ENCODE results near the gene PRPF31. TPM values are rescaled to one million over a fixed set of nuclear protein-coding genes. Genes with fewer than 3 reads are reported as not detected.

Gene PRPF31
- total and polyA plus RNA-seq, 9 of the 15 experiments (the other 6 are each of a cell fraction or from before 2014, with no cell fraction given), result 5.8 to 92.2 (median 69.2) TPM

DNA sequence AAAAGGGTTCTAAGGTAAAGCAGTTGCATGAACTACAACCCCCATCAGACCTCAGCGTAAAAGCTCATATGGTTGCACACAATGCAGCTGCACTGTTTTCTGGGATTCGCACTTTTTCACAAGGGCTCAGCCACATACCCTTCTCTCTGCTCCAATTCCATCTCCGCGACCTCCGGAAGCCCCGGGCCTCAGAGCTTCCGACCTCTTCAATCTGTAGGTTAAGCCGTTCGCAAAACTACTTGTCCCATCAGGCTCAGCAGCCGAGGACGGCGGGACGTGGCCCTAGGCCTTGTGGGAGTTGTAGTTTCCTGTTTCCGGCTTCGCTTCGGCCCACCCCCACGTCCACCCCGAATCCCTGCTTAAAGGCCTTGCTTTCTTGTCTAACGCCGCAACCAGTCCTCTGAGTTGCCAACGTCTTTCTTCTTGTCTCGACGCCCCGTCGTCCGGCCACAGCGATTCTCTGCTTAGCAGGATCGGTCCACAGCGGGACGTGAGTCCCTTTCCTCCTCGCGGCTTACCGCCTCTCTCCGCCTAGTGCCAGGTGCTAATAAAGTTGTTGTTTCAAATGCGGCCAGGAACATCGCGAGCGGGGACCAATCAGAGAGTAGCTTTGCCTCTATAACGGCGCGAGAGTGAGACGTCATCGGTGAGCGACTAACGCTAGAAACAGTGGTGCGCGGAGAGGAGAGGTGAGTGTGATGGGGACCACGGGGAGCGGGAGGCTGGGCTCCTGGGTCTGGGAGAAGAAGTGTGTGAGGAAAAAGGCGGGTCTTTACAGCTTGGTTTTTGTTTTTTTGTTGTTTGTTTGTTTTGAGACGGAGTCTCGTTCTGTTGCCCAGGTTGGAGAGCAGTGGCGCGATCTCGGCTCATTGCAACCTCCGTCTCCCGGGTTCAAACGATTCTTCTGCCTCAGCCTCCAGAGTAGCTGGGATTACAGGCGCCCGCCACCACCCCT lies at the start of gene PRPF31, which contains the start of gene TFPT (continued):
- TF ChIP-seq, protein P1, sequence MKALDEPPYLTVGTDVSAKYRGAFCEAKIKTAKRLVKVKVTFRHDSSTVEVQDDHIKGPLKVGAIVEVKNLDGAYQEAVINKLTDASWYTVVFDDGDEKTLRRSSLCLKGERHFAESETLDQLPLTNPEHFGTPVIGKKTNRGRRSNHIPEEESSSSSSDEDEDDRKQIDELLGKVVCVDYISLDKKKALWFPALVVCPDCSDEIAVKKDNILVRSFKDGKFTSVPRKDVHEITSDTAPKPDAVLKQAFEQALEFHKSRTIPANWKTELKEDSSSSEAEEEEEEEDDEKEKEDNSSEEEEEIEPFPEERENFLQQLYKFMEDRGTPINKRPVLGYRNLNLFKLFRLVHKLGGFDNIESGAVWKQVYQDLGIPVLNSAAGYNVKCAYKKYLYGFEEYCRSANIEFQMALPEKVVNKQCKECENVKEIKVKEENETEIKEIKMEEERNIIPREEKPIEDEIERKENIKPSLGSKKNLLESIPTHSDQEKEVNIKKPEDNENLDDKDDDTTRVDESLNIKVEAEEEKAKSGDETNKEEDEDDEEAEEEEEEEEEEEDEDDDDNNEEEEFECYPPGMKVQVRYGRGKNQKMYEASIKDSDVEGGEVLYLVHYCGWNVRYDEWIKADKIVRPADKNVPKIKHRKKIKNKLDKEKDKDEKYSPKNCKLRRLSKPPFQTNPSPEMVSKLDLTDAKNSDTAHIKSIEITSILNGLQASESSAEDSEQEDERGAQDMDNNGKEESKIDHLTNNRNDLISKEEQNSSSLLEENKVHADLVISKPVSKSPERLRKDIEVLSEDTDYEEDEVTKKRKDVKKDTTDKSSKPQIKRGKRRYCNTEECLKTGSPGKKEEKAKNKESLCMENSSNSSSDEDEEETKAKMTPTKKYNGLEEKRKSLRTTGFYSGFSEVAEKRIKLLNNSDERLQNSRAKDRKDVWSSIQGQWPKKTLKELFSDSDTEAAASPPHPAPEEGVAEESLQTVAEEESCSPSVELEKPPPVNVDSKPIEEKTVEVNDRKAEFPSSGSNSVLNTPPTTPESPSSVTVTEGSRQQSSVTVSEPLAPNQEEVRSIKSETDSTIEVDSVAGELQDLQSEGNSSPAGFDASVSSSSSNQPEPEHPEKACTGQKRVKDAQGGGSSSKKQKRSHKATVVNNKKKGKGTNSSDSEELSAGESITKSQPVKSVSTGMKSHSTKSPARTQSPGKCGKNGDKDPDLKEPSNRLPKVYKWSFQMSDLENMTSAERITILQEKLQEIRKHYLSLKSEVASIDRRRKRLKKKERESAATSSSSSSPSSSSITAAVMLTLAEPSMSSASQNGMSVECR (CRISPR knock-in tag; IDR thresholded peaks at IDR 0.05), result peak; percentile 83
- TF ChIP-seq, protein P2, sequence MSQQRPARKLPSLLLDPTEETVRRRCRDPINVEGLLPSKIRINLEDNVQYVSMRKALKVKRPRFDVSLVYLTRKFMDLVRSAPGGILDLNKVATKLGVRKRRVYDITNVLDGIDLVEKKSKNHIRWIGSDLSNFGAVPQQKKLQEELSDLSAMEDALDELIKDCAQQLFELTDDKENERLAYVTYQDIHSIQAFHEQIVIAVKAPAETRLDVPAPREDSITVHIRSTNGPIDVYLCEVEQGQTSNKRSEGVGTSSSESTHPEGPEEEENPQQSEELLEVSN (IDR thresholded peaks at IDR 0.05; ENCODE audit: borderline replicate concordance in 1 of 2, extremely low read depth in 1 of 2, insufficient read depth in 1 of 2, insufficient read length in 1 of 2, low read depth in 1 of 2, low read length in 1 of 2, poor library complexity in 1 of 2, severe bottlenecking in 1 of 2), result peak in 1 of 2 experiments; percentile 38
- TF ChIP-seq, protein P3, sequence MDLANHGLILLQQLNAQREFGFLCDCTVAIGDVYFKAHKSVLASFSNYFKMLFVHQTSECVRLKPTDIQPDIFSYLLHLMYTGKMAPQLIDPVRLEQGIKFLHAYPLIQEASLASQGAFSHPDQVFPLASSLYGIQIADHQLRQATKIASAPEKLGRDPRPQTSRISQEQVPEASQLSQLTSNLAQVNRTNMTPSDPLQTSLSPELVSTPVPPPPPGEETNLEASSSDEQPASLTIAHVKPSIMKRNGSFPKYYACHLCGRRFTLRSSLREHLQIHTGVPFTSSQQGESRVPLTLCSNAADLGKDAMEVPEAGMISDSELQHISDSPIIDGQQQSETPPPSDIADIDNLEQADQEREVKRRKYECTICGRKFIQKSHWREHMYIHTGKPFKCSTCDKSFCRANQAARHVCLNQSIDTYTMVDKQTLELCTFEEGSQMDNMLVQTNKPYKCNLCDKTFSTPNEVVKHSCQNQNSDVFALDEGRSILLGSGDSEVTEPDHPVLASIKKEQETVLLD (IDR thresholded peaks at IDR 0.05), result peak; percentile 76
- TF ChIP-seq, protein P4, sequence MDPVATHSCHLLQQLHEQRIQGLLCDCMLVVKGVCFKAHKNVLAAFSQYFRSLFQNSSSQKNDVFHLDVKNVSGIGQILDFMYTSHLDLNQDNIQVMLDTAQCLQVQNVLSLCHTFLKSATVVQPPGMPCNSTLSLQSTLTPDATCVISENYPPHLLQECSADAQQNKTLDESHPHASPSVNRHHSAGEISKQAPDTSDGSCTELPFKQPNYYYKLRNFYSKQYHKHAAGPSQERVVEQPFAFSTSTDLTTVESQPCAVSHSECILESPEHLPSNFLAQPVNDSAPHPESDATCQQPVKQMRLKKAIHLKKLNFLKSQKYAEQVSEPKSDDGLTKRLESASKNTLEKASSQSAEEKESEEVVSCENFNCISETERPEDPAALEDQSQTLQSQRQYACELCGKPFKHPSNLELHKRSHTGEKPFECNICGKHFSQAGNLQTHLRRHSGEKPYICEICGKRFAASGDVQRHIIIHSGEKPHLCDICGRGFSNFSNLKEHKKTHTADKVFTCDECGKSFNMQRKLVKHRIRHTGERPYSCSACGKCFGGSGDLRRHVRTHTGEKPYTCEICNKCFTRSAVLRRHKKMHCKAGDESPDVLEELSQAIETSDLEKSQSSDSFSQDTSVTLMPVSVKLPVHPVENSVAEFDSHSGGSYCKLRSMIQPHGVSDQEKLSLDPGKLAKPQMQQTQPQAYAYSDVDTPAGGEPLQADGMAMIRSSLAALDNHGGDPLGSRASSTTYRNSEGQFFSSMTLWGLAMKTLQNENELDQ (CRISPR knock-in tag; IDR thresholded peaks at IDR 0.05; ENCODE audit: borderline replicate concordance), result no peak
- TF ChIP-seq GTF2E2 (tag; IDR thresholded peaks at IDR 0.05) (peak; percentile 75; the same call in 1 of the 2 replicates), NFRKB (IDR thresholded peaks at IDR 0.05; ENCODE audit: low read depth) (peak; percentile 92), ZFP1 (CRISPR knock-in tag; IDR thresholded peaks at IDR 0.05) (no peak), L3MBTL2 (IDR thresholded peaks at IDR 0.05) (peak; percentile 82), ZNF253 (CRISPR knock-in tag; conservative IDR thresholded peaks at IDR 0.05) (no peak), MTA1 (IDR thresholded peaks at IDR 0.05; ENCODE audit: borderline replicate concordance) (peak; percentile 100), RBM15 (IDR thresholded peaks at IDR 0.05; ENCODE audit: insufficient read depth, low read length) (no peak), ESRRA (IDR thresholded peaks at IDR 0.05; ENCODE audit: borderline replicate concordance, low read depth) (peak; percentile 79)
- TF ChIP-seq, protein P5, sequence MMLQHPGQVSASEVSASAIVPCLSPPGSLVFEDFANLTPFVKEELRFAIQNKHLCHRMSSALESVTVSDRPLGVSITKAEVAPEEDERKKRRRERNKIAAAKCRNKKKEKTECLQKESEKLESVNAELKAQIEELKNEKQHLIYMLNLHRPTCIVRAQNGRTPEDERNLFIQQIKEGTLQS (IDR thresholded peaks at IDR 0.05), result peak; percentile 27; the same call in 1 of the 2 replicates
- TF ChIP-seq, protein P5 (CRISPR knock-in tag; conservative IDR thresholded peaks at IDR 0.05), result peak; percentile 84; the same call in 1 of the 2 replicates
